ENCODE results near the gene FGG. TPM values are rescaled to one million over a fixed set of nuclear protein-coding genes. Genes with fewer than 3 reads are reported as not detected.

Gene FGG
- total and polyA plus RNA-seq, 2 of the 8 experiments (the other 6 are each of a cell fraction or from before 2014, with no cell fraction given), result not detected

- Histone ChIP-seq H3K4me1 (replicated peaks in 1 of 4; ENCODE audit: control insufficient read depth in 3 of 4, insufficient read depth in 4 of 4, low read length in 3 of 4) (no peaks in the 10 kb centered on the region; a peak in 1 of 7 replicates), H3K14ac (ENCODE audit: insufficient read length) (no peak overlapping the region), H3K56ac (replicated peaks; ENCODE audit: insufficient read length, low read depth, low read length) (no peak overlapping the region), H2AFZ (ENCODE audit: low read length) (no peak overlapping the region), H2AK5ac (ENCODE audit: low read depth, low read length) (no peak overlapping the region), H3K23ac (ENCODE audit: insufficient read length) (no peak overlapping the region), H3K27ac (ENCODE audit: low read depth, low read length) (no peak overlapping the region), H2BK15ac (ENCODE audit: low read length) (no peak overlapping the region), H3K4me2 (ENCODE audit: insufficient read depth in 1 of 2, low read depth in 2 of 2, low read length in 2 of 2) (no peak overlapping the region), H3K9me3 (ENCODE audit: insufficient read depth in 2 of 2, low read depth in 1 of 2, low read length in 1 of 2) (no peaks in the 10 kb centered on the region), H3K4me3 (ENCODE audit: extremely low read depth in 1 of 4, insufficient read depth in 2 of 4, low read depth in 3 of 4, low read length in 4 of 4) (no peak overlapping the region), H3K36me3 (ENCODE audit: control insufficient read depth in 2 of 4, insufficient read depth in 4 of 4, low read length in 3 of 4) (no peaks in the 10 kb centered on the region), H3K27me3 (replicated peaks in 1 of 4; ENCODE audit: control insufficient read depth in 3 of 4, extremely low read depth in 1 of 4, insufficient read depth in 3 of 4, low read length in 3 of 4) (no peaks in the 10 kb centered on the region), H3K23me2 (ENCODE audit: low read depth, low read length) (no peaks in the 10 kb centered on the region; the same call in 1 of the 2 replicates), H2BK20ac (ENCODE audit: low read length) (no peak overlapping the region), H2BK5ac (ENCODE audit: low read depth, low read length) (no peak overlapping the region), H3K18ac (ENCODE audit: extremely low read depth, low read length) (no peak overlapping the region), H2BK120ac (replicated peaks; ENCODE audit: low read depth, low read length) (no peak overlapping the region), H4K8ac (ENCODE audit: extremely low read depth, insufficient read depth, low read length) (no peak overlapping the region), H4K91ac (replicated peaks; ENCODE audit: insufficient read length, low read length) (no peak overlapping the region), H3K9ac (replicated peaks in 1 of 4; ENCODE audit: extremely low read depth in 1 of 4, low read depth in 3 of 4, low read length in 3 of 4) (no peak overlapping the region), H3K79me2 (ENCODE audit: control insufficient read depth in 1 of 2, insufficient read depth in 2 of 2, low read length in 2 of 2) (no peaks in the 10 kb centered on the region), H3K79me1 (ENCODE audit: low read depth, low read length) (no peaks in the 10 kb centered on the region), H4K5ac (ENCODE audit: insufficient read length, low read depth, low read length) (no peak overlapping the region), H3K4ac (replicated peaks; ENCODE audit: insufficient read length, low read depth, low read length) (no peak overlapping the region), H2BK12ac (ENCODE audit: low read depth, low read length) (no peak overlapping the region), H4K20me1 (replicated peaks in 1 of 2; ENCODE audit: control insufficient read depth in 1 of 2, insufficient read depth in 2 of 2, low read length in 2 of 2) (no peaks in the 10 kb centered on the region)
- DNase-seq (ENCODE audit: low read depth in 1 of 2, low spot score in 2 of 2) (no peak), FAIRE-seq (no peak)
- 86% methylated on average over 7 of the region's 7 CpGs; no CpG with 5 or more reads in 1 of the 2 experiments for WGBS, 2 experiments (ENCODE audit: extremely low coverage in 1 of 2, insufficient coverage in 1 of 2, insufficient read length in 1 of 2, insufficient replicate concordance in 2 of 2, low coverage in 1 of 2, low lambda C conversion rate in 2 of 2, missing lambda C conversion rate in 1 of 2)
- TF ChIP-seq SIRT6 (IDR thresholded peaks at IDR 0.05; ENCODE audit: low read length), result no peak
- no peak for TF ChIP-seq GTF2F1 (IDR thresholded peaks at IDR 0.05; ENCODE audit: borderline replicate concordance, low read depth, low read length)
- TF ChIP-seq SP1 (IDR thresholded peaks at IDR 0.05; ENCODE audit: low read depth, low read length), result no peak
- TF ChIP-seq E2F6 (IDR thresholded peaks at IDR 0.05), result no peak
- TF ChIP-seq SUZ12 (IDR thresholded peaks at IDR 0.05; ENCODE audit: low read length), result no peak
- TF ChIP-seq EZH2 (IDR thresholded peaks at IDR 0.05; ENCODE audit: low read depth, low read length, severe bottlenecking), result no peak
- POLR2A ChIA-PET (ENCODE audit: partially characterized antibody), result no interaction called here
- CTCF ChIA-PET (ENCODE audit: partially characterized antibody), result interaction anchor here (0.7 to 1.8 kb wide), 6 partner anchors 9 to 39 kb away, joined by 3 to 6 read pairs (median 3); no protein-coding TSS in a partner anchor
Observed at GRCh38 chr4:154597798-154598774, 14.4 kb downstream of the FGG start.

Measured in H1 (cell line).